Sigmoid colon (tissue), 4 donors: Measurements from ENCODE around the gene KYAT1.
"Not testable (repeated sequence)": the region's sequence is repeated elsewhere in the genome, so short reads cannot be mapped to it uniquely, and the experiment has no call there.

ENCODE experiments used
- POLR2A ChIP-seq, 2 donors: fragments of 450-650 bp; IDR thresholded peaks; one replicate each; pipeline ENCODE4 v1.6.1; 2016; ENCODE audit warnings: antibody characterized with exemption in 2 of 2, mild to moderate bottlenecking in 2 of 2, moderate library complexity in 2 of 2
- POLR2AphosphoS5 ChIP-seq, 4 donors: sonication (generic); formaldehyde crosslinking; IDR thresholded peaks; one replicate each; pipeline ENCODE4 v1.6.1; 2017; ENCODE audit warnings: antibody characterized with exemption in 4 of 4
- TF ChIP-seq, protein P1 (sequence below), 4 experiments: fragments of 450-650 bp in 3 of 4; fragments of 200-600 bp in 1 of 4; IDR thresholded peaks; one replicate each; pipeline ENCODE4 v1.5.1; 2016 to 2019; ENCODE audit warnings: antibody characterized with exemption in 4 of 4, mild to moderate bottlenecking in 3 of 4, moderate library complexity in 2 of 4

DNA sequence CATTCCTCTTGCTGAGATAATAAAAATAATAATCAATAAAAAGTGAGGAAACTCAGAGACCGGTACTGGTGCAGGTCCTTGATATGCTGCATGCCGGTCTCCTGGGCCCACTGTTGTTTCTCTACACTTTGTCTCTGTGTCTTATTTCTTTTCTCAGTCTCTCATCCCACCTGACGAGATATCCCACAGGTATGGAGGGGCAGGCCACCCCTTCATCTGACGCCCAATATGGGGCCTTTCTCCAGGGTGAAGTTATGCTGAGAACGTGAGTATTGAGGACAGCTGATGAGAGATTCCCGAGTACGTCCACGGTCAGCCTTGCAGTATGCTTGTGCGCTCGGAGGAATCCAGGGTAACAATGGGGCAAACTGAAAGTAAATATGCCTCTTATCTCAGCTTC, 30.7 kb downstream of the KYAT1 start:
- TF ChIP-seq POLR2A, POLR2AphosphoS5 (IDR thresholded peaks at IDR 0.05): not testable (repeated sequence)
- TF ChIP-seq, protein P1, sequence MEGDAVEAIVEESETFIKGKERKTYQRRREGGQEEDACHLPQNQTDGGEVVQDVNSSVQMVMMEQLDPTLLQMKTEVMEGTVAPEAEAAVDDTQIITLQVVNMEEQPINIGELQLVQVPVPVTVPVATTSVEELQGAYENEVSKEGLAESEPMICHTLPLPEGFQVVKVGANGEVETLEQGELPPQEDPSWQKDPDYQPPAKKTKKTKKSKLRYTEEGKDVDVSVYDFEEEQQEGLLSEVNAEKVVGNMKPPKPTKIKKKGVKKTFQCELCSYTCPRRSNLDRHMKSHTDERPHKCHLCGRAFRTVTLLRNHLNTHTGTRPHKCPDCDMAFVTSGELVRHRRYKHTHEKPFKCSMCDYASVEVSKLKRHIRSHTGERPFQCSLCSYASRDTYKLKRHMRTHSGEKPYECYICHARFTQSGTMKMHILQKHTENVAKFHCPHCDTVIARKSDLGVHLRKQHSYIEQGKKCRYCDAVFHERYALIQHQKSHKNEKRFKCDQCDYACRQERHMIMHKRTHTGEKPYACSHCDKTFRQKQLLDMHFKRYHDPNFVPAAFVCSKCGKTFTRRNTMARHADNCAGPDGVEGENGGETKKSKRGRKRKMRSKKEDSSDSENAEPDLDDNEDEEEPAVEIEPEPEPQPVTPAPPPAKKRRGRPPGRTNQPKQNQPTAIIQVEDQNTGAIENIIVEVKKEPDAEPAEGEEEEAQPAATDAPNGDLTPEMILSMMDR (IDR thresholded peaks at IDR 0.05), result not testable (repeated sequence)
